ENCODE results near the gene EXD3.

EXD3 gene

GRCh38 chr9:137426018-137426681, 3.2 kb upstream of the EXD3 start:
- H3K27me3 ChIP-seq, result peaks cover 32% of the 10 kb centered on the region
- no peak overlapping the region for H3K27ac ChIP-seq
- no peaks in the 10 kb centered on the region for H3K9me3 ChIP-seq
- 0 out of 2 replicates have a peak, but pooled peaks cover 6% of the 10 kb centered on the region for H4K20me1 ChIP-seq
- peak overlapping the region; percentile 55 for H3K4me2 ChIP-seq
- no peak for TF ChIP-seq Cebpa-rat (IDR thresholded peaks at IDR 0.05)
- no peak overlapping the region for H3K9ac ChIP-seq
- H3K36me3 ChIP-seq, result no peaks in the 10 kb centered on the region
- H3K4me1 ChIP-seq, result peaks cover 86% of the 10 kb centered on the region
- H3K4me3 ChIP-seq, result no peak overlapping the region

GRCh38 chr9:137423514-137424291, 741 bp upstream of the EXD3 start:
- Histone ChIP-seq H3K9ac (peak overlapping the region; percentile 64), H3K4me1 (peaks cover 79% of the 10 kb centered on the region), H3K36me3 (no peaks in the 10 kb centered on the region), H3K9me3 (no peaks in the 10 kb centered on the region), H3K27me3 (peaks cover 32% of the 10 kb centered on the region), H3K4me3 (peak overlapping the region; percentile 93), H4K20me1 (no peaks in the 10 kb centered on the region), H3K27ac (peak overlapping the region; percentile 72), H3K4me2 (peak overlapping the region; percentile 91)
- no peak for TF ChIP-seq Cebpa-rat (IDR thresholded peaks at IDR 0.05)

- Histone ChIP-seq H4K20me1 (peaks cover 6% of the 10 kb centered on the region; the same call in 1 of the 2 replicates), H3K9ac (peak overlapping the region; percentile 92), H3K4me2 (peak overlapping the region; percentile 98), H3K27me3 (peaks cover 44% of the 10 kb centered on the region), H3K36me3 (peaks cover 6% of the 10 kb centered on the region; the same call in 1 of the 2 replicates), H3K9me3 (no peaks in the 10 kb centered on the region), H3K4me1 (peaks cover 79% of the 10 kb centered on the region), H3K27ac (peak overlapping the region; percentile 83), H3K4me3 (peak overlapping the region; percentile 93)
- no peak for TF ChIP-seq Cebpa-rat (IDR thresholded peaks at IDR 0.05)
Measured at GRCh38 chr9:137421838-137422603, 941 bp downstream of the EXD3 start.

- Histone ChIP-seq H4K20me1 (peaks cover 35% of the 10 kb centered on the region), H3K4me2 (peak overlapping the region; percentile 98), H3K4me1 (peaks cover 91% of the 10 kb centered on the region), H3K9me3 (no peaks in the 10 kb centered on the region), H3K9ac (peak overlapping the region; percentile 76), H3K36me3 (peaks cover 11% of the 10 kb centered on the region; the same call in 1 of the 2 replicates), H3K27me3 (peaks cover 27% of the 10 kb centered on the region), H3K27ac (peak overlapping the region; percentile 82), H3K4me3 (peak overlapping the region; percentile 69)
- TF ChIP-seq Cebpa-rat (IDR thresholded peaks at IDR 0.05), result no peak
Measured at GRCh38 chr9:137417161-137418021, 5.6 kb downstream of the EXD3 start.

- Histone ChIP-seq H3K4me1 (peaks cover 91% of the 10 kb centered on the region), H3K4me2 (peak overlapping the region; percentile 98), H3K27me3 (peaks cover 27% of the 10 kb centered on the region), H3K27ac (peak overlapping the region; percentile 82), H3K9me3 (no peaks in the 10 kb centered on the region), H3K4me3 (peak overlapping the region; percentile 69), H4K20me1 (peaks cover 42% of the 10 kb centered on the region), H3K9ac (peak overlapping the region; percentile 76), H3K36me3 (peaks cover 11% of the 10 kb centered on the region; the same call in 1 of the 2 replicates)
- TF ChIP-seq Cebpa-rat (IDR thresholded peaks at IDR 0.05), result no peak
Measured at GRCh38 chr9:137416563-137417151, 6.3 kb downstream of the EXD3 start.

- peaks cover 11% of the 10 kb centered on the region; the same call in 1 of the 2 replicates for H3K36me3 ChIP-seq
- peaks cover 27% of the 10 kb centered on the region for H3K27me3 ChIP-seq
- peaks cover 91% of the 10 kb centered on the region for H3K4me1 ChIP-seq
- H3K4me3 ChIP-seq, result 0 out of 2 replicates have a peak overlapping the region, but pooled peaks have one; percentile 69
- H4K20me1 ChIP-seq, result peaks cover 46% of the 10 kb centered on the region
- H3K27ac ChIP-seq, result peak overlapping the region; percentile 82; the same call in 1 of the 2 replicates
- peak overlapping the region; percentile 76 for H3K9ac ChIP-seq
- no peak for TF ChIP-seq Cebpa-rat (IDR thresholded peaks at IDR 0.05)
- no peaks in the 10 kb centered on the region for H3K9me3 ChIP-seq
- peak overlapping the region; percentile 98 for H3K4me2 ChIP-seq
Measured at GRCh38 chr9:137416006-137416562, 6.9 kb downstream of the EXD3 start.

- Histone ChIP-seq H3K27me3 (peaks cover 27% of the 10 kb centered on the region), H3K9ac (no peak overlapping the region; the same call in 1 of the 2 replicates), H3K4me2 (peak overlapping the region; percentile 98), H3K36me3 (peaks cover 11% of the 10 kb centered on the region; the same call in 1 of the 2 replicates), H3K4me3 (no peak overlapping the region), H3K9me3 (no peaks in the 10 kb centered on the region), H4K20me1 (peaks cover 52% of the 10 kb centered on the region), H3K4me1 (peaks cover 91% of the 10 kb centered on the region), H3K27ac (peak overlapping the region; percentile 26; the same call in 1 of the 2 replicates)
- TF ChIP-seq Cebpa-rat (IDR thresholded peaks at IDR 0.05), result no peak
Measured at GRCh38 chr9:137415451-137415850, 7.5 kb downstream of the EXD3 start.

- H3K27ac ChIP-seq, result peak overlapping the region; percentile 76
- peak overlapping the region; percentile 98 for H3K4me2 ChIP-seq
Measured at GRCh38 chr9:137412431-137412830, 10.5 kb downstream of the EXD3 start.

More at GRCh38 chr9:137412431-137412830, 10.5 kb downstream of the EXD3 start:
- TF ChIP-seq Cebpa-rat (IDR thresholded peaks at IDR 0.05), result no peak
- peaks cover 25% of the 10 kb centered on the region for H3K27me3 ChIP-seq
- peaks cover 78% of the 10 kb centered on the region for H4K20me1 ChIP-seq
- peaks cover 99% of the 10 kb centered on the region for H3K4me1 ChIP-seq
- H3K36me3 ChIP-seq, result peaks cover 8% of the 10 kb centered on the region; the same call in 1 of the 2 replicates
- 0 out of 2 replicates have a peak overlapping the region, but pooled peaks have one; percentile 48 for H3K9ac ChIP-seq
- no peak overlapping the region for H3K4me3 ChIP-seq
- H3K9me3 ChIP-seq, result no peaks in the 10 kb centered on the region
